H1 (cell line): ENCODE results near the gene TRAF5. TPM values are rescaled to one million over a fixed set of nuclear protein-coding genes. Genes with fewer than 3 reads are reported as not detected.

Experiments used
- ASH2L ChIP-seq: fragments of 200-600, 300-600 bp; sonication (generic); IDR thresholded peaks from one replicate; pipeline ENCODE4 v1.7.1; 2017; ENCODE audit warnings: low read length
- BCL11A ChIP-seq, 2 experiments: IDR thresholded peaks; one replicate each; pipeline ENCODE4 v1.6.1; 2011; ENCODE audit warnings: low read depth in 2 of 2, low read length in 2 of 2, mild to moderate bottlenecking in 2 of 2
- CBX8 ChIP-seq: fragments of 300-800, 300-1000 bp; sonication (generic); IDR thresholded peaks from 2 replicates; pipeline ENCODE4 v1.7.1; 2016; ENCODE audit warnings: low read depth, low read length, borderline replicate concordance
- EZH2 ChIP-seq: fragments of 200-600 bp; sonication (generic); IDR thresholded peaks from 2 replicates; pipeline ENCODE4 v1.7.1; 2012; ENCODE audit warnings: low read depth, mild to moderate bottlenecking, moderate library complexity, low read length, inconsistent platforms; ENCODE audit not compliant: severe bottlenecking
- SP4 ChIP-seq: IDR thresholded peaks from 2 replicates; pipeline ENCODE4 v1.6.1; 2012; ENCODE audit warnings: low read length, inconsistent platforms
- TAF1 ChIP-seq: IDR thresholded peaks from 2 replicates; pipeline ENCODE4 v1.6.1; 2011; ENCODE audit warnings: mild to moderate bottlenecking, low read depth, low read length
- TCF12 ChIP-seq: IDR thresholded peaks from 2 replicates; pipeline ENCODE4 v1.6.1; 2011; ENCODE audit warnings: low read depth, mild to moderate bottlenecking, low read length
- polyA plus RNA-seq, 7 experiments: library from polyadenylated mRNA; depleted of rRNA in 3 of 7; stranded (reverse) in 5 of 7; unstranded in 2 of 7; fragments of >200 nt in 5 of 7; fragments of 200-250 nt in 2 of 7; gene quantifications; 1 replicate in 5 of 7; 2 replicates in 1 of 7; 4 replicates in 1 of 7; pipeline versions ENCODE4 v1.2.1 to v1.2.3, GENCODE V29; 2011 to 2013; ENCODE audit warnings: missing spikeins in 2 of 7, mixed read lengths in 2 of 7
- total RNA-seq: library from RNA; stranded (reverse); fragmentation: NEBNext Ultra II Directional; extraction: Animal tissue kit (Norgen Biotek cat#: 25700); gene quantifications from 2 replicates; pipeline ENCODE4 v1.2.1, GENCODE V29; 2021
- TF ChIP-seq, protein P1 (sequence below), 3 experiments: IDR thresholded peaks; 1 replicate in 2 of 3; 2 replicates in 1 of 3; pipeline versions ENCODE4 v1.5.1 to v1.6.1; 2011; ENCODE audit warnings: low read length in 3 of 3, mild to moderate bottlenecking in 3 of 3, inconsistent platforms in 2 of 3, low read depth in 1 of 3, moderate library complexity in 1 of 3; ENCODE audit not compliant: insufficient read depth in 1 of 3; ENCODE audit errors: control extremely low read depth in 1 of 3
- TF ChIP-seq, protein P2 (sequence below): IDR thresholded peaks from 2 replicates; pipeline ENCODE4 v1.6.1; 2012; ENCODE audit warnings: inconsistent platforms

TRAF5 gene
- total and polyA plus RNA-seq, 2 of the 8 experiments (the other 6 are each of a cell fraction or from before 2014, with no cell fraction given), result 13.0 to 17.1 TPM

- TF ChIP-seq, protein P1, sequence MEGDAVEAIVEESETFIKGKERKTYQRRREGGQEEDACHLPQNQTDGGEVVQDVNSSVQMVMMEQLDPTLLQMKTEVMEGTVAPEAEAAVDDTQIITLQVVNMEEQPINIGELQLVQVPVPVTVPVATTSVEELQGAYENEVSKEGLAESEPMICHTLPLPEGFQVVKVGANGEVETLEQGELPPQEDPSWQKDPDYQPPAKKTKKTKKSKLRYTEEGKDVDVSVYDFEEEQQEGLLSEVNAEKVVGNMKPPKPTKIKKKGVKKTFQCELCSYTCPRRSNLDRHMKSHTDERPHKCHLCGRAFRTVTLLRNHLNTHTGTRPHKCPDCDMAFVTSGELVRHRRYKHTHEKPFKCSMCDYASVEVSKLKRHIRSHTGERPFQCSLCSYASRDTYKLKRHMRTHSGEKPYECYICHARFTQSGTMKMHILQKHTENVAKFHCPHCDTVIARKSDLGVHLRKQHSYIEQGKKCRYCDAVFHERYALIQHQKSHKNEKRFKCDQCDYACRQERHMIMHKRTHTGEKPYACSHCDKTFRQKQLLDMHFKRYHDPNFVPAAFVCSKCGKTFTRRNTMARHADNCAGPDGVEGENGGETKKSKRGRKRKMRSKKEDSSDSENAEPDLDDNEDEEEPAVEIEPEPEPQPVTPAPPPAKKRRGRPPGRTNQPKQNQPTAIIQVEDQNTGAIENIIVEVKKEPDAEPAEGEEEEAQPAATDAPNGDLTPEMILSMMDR (IDR thresholded peaks at IDR 0.05; ENCODE audit: control extremely low read depth in 1 of 3, insufficient read depth in 1 of 3, low read depth in 1 of 3, low read length in 3 of 3), result no peak
- TF ChIP-seq TCF12 (no peak), EZH2 (no peak), BCL11A (IDR thresholded peaks at IDR 0.05; ENCODE audit: low read depth in 2 of 2, low read length in 2 of 2) (no peak), CBX8 (no peak), ASH2L (no peak), TAF1 (no peak), SP4 (no peak)
- TF ChIP-seq, protein P2, sequence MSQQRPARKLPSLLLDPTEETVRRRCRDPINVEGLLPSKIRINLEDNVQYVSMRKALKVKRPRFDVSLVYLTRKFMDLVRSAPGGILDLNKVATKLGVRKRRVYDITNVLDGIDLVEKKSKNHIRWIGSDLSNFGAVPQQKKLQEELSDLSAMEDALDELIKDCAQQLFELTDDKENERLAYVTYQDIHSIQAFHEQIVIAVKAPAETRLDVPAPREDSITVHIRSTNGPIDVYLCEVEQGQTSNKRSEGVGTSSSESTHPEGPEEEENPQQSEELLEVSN, result no peak
Observed at GRCh38 chr1:211393203-211393602, 66.6 kb downstream of the TRAF5 start (continued).
